Left renal cortex interstitium (tissue), 4 donors: Measurements from ENCODE around the gene GNAI3. TPM values are rescaled to one million over a fixed set of nuclear protein-coding genes. Genes with fewer than 3 reads are reported as not detected.
"Not testable (repeated sequence)": the region's sequence is repeated elsewhere in the genome, so short reads cannot be mapped to it uniquely, and the experiment has no call there.

Experiments
- DNase-seq, 4 donors: peaks; one replicate each; pipeline ENCODE4 v3.0.0-alpha.2; 2013; ENCODE audit warnings: low read depth in 4 of 4, low spot score in 2 of 4, missing footprints in 1 of 4
- polyA plus RNA-seq, 4 donors: library from polyadenylated mRNA; unstranded; fragments of 120-200 nt; gene quantifications; one replicate each; pipeline ENCODE4 v1.2.1, GENCODE V29; 2013; ENCODE audit not compliant: insufficient read length in 4 of 4

The GNAI3 gene
- polyA plus RNA-seq, 4 donors: 10.1 to 13.8 (median 12.2) TPM

DNA sequence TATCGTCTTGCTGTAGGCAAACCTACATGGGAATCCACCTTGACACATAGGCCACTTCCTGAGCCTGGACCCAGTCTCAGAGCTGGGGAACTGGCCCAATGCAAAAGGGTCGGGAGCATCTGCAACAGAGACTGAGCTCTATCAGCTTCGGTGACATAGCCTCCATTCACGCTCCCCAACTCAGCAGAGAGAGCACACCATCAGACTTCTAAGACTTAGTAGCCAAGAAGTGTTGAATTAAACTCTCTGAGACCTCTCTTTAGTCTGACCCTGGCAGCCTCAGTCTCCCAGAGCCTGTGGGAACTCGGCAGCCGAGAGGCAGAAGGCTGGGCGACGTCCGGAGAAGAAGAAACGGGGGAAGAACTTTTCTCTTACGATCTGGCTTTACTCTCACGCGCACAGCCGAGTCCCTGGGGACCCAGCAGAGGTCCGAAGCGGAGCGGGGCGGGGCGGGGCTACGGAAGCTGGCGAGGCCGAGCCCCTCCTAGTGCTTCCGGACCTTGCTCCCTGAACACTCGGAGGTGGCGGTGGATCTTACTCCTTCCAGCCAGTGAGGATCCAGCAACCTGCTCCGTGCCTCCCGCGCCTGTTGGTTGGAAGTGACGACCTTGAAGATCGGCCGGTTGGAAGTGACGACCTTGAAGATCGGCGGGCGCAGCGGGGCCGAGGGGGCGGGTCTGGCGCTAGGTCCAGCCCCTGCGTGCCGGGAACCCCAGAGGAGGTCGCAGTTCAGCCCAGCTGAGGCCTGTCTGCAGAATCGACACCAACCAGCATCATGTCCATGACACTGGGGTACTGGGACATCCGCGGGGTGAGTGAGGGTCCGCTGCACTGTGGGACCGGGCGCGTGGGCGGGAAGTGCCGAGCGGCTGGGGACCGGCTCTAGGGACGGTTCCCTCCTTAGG is 107.5 kb downstream of the GNAI3 start, which contains the start of gene GSTM4:
GSTM4 (plus strand) TSS at position 485 of the 905 bp plus-strand sequence; CDS start at position 776, 291 bp downstream.
- DNase-seq: peak; percentile 50 to 79 (median 68)

- DNase-seq: no peak
Observed at GRCh38 chr1:109657395-109657794, 109.0 kb downstream of the GNAI3 start.

- DNase-seq: no peak
Observed at GRCh38 chr1:109657970-109658369, 109.6 kb downstream of the GNAI3 start.

DNA sequence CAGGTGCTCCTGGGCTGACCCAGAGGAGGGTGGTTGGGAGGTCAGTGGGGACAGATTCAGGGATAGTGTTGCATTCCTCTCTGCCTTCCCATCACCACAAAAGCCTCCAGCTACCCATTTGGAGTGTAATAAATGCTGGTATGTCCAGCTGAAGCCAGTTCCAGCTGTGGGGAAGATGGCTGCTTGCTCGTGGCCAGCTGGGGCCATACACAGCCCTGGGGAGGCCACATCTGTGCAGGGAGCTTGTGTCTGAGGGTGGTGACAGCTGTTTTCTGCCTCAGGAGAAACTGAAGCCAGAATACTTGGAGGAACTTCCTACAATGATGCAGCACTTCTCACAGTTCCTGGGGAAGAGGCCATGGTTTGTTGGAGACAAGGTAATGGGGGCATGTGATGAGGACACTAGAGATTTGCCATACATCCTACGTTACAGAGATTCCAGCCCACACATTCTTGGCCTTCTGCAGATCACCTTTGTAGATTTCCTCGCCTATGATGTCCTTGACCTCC is 110.2 kb downstream of the GNAI3 start:
- no peak for DNase-seq

GRCh38 chr1:109659145-109659544 is 110.7 kb downstream of the GNAI3 start:
- DNase-seq: no peak

DNA sequence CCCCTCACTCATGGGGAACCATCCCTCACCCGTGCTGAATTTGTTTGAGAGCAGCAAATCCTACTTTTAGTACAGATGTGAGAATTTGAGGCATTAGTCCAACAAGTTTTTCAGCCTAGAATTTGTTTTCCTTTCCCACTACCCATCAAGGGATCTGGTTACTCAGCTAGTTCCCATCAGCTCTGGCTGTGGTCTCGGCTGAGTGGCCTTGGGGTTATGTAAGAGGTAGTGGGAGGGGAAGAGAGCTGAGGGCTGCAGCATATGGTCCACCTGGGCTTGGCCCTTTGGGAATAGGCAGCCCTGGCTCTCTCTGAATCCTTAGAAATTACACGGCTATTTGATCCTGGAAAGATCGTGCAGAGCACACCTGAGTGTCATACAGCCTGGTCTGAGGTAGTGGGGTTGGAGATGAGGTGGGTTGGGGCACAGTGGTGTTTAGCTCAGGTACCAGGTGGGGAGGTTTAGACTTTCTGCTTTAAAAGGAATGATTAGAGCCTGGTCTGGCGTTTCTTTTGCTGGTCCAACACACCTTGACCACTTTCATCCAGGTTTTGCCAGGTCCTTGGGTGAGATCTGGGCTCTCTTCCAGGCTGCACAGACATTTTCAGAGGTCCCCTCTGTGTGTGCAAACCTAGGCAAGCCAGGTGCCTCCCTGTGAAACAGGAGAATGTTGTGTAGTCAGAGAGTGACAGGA is 111.7 kb downstream of the GNAI3 start:
- DNase-seq: peak in 2 of 4 donors; percentile 64 to 69

DNA sequence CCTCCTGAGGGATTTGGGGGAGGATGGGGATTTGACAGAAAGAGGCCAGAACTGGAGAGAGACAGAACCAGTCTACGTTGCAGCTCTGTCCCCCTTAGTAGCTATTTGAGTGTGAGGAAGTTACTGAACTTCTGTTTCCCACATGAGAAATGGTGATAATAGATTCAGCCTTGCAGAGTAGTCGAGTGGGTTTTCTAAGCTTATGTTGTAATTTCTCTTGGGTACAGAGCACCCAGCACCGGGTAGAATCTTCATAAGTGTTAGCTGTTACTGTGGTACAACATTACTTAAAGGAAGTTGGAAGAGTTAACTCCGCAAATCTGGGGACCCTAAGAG is 112.2 kb downstream of the GNAI3 start:
- not testable (repeated sequence) for DNase-seq

GRCh38 chr1:109661391-109661790 is 113.0 kb downstream of the GNAI3 start:
- DNase-seq: no peak

- DNase-seq: no peak
Observed at GRCh38 chr1:109664671-109665070, 116.3 kb downstream of the GNAI3 start.

DNA sequence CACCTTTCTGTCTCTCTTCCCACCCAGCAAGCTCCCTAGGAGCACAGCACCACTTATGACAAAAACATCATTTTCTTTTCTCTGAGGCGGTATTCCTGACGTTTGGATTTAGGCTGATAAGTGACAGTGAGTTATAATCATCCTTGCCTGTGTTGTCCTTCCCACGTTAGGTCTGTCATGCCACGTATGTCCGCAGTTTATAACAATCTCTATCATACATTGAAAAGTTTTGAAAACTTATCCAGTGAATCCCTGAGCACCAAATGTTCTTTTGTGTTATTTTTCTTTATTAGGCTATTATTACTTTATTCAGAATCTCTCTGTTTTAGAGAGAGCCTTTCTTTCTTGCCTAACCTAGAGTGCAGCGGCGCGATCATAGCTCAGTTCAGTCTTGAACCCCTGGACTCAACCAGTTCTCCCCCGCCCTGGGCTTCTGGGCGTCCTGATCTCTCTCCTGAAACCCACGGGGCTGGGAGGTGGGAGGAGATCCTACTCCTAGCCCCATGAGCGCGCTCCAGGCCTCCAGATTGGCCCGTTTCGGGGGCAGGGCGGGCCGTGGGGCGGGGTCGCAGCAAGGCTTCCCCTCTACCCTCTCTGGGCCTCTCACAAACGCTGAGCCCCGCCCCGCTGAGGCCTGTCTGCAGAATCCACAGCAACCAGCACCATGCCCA is 119.2 kb downstream of the GNAI3 start, which contains the start of gene GSTM2:
GSTM2 (plus strand) TSS at position 606 of the 671 bp plus-strand sequence; CDS start at position 665, 59 bp downstream.
- DNase-seq: peak in 3 of 4 donors; percentile 69 to 86 (median 83)

Other genes with a start within 250 kb of the GNAI3 start
- under 1 TPM in 2 of 4 donors, not detected in 2; 0.09 to 0.30 TPM for gene MYBPHL, start 241.6 kb upstream of the GNAI3 start, polyA plus RNA-seq
- gene SORT1, start 150.7 kb upstream of the GNAI3 start, polyA plus RNA-seq: 10 to 100 TPM; 52.1 to 60.4 (median 56.9) TPM
- 100 to 1,000 TPM in 3 of 4 donors, 10 to 100 TPM in 1; 94.8 to 123 (median 107) TPM for gene PSMA5, start 122.2 kb upstream of the GNAI3 start, polyA plus RNA-seq
- gene SYPL2, start 82.1 kb upstream of the GNAI3 start, polyA plus RNA-seq: 10 to 100 TPM in 2 of 4 donors, 1 to 10 TPM in 2; 5.6 to 14.0 (median 11.2) TPM
- 10 to 100 TPM in 3 of 4 donors, 1 to 10 TPM in 1; 6.9 to 17.7 (median 11.8) TPM for gene ATXN7L2, start 64.7 kb upstream of the GNAI3 start, polyA plus RNA-seq
- gene CYB561D1, start 54.5 kb upstream of the GNAI3 start, polyA plus RNA-seq: 10 to 100 TPM in 1 of 4 donors, 1 to 10 TPM in 3; 7.8 to 10.1 (median 8.9) TPM
- 10 to 100 TPM in 1 of 4 donors, 1 to 10 TPM in 3; 7.2 to 10.0 (median 8.1) TPM for gene AMIGO1, start 38.9 kb upstream of the GNAI3 start, polyA plus RNA-seq
- 1 to 10 TPM in 2 of 4 donors, under 1 TPM in 2; 0.58 to 1.0 (median 0.81) TPM for gene GPR61, start 8.7 kb upstream of the GNAI3 start, polyA plus RNA-seq
- not detected for gene GNAT2, start 71.0 kb downstream of the GNAI3 start, polyA plus RNA-seq
- 10 to 100 TPM; 40.7 to 66.9 (median 51.5) TPM for gene AMPD2, start 71.2 kb downstream of the GNAI3 start, polyA plus RNA-seq
- gene GSTM4, start 107.5 kb downstream of the GNAI3 start, polyA plus RNA-seq: 10 to 100 TPM; 49.3 to 65.5 (median 61.8) TPM
- gene GSTM2, start 119.4 kb downstream of the GNAI3 start, polyA plus RNA-seq: 100 to 1,000 TPM; 143 to 275 (median 238) TPM
- gene GSTM1, start 139.2 kb downstream of the GNAI3 start, polyA plus RNA-seq: 100 to 1,000 TPM in 1 of 4 donors, 1 to 10 TPM in 3; 1.7 to 119 (median 3.1) TPM
- 10 to 100 TPM; 34.2 to 55.5 (median 39.7) TPM for gene GSTM5, start 163.6 kb downstream of the GNAI3 start, polyA plus RNA-seq
- gene GSTM3, start 192.4 kb downstream of the GNAI3 start, polyA plus RNA-seq: 100 to 1,000 TPM; 201 to 268 (median 237) TPM
- gene EPS8L3, start 215.3 kb downstream of the GNAI3 start, polyA plus RNA-seq: 1 to 10 TPM in 1 of 4 donors, under 1 TPM in 3; 0.37 to 1.6 (median 0.71) TPM